Left hindlimb (tissue), 1 donor: ENCODE results near the gene SMG1.
"Not testable (repeated sequence)": the region's sequence is repeated elsewhere in the genome, so short reads cannot be mapped to it uniquely, and the experiment has no call there.

Experiments used
- DNase-seq: peaks from one replicate; pipeline ENCODE4 v3.0.0-alpha.2; 2018

Gene SMG1

GRCh38 chr16:18932243-18932987 lies 6.2 kb upstream of the SMG1 start:
- no peak for DNase-seq

- no peak for DNase-seq
Measured at GRCh38 chr16:18931756-18932155, 5.5 kb upstream of the SMG1 start.

GRCh38 chr16:18930095-18930494 lies 3.9 kb upstream of the SMG1 start:
- not testable (repeated sequence) for DNase-seq

GRCh38 chr16:18928073-18928472 lies 1.9 kb upstream of the SMG1 start:
- not testable (repeated sequence) for DNase-seq

GRCh38 chr16:18925215-18925985 lies 808 bp downstream of the SMG1 start:
- peak; percentile 41 for DNase-seq

- DNase-seq: not testable (repeated sequence)
Measured at GRCh38 chr16:18923935-18924334, 2.3 kb downstream of the SMG1 start.

GRCh38 chr16:18923124-18923523 lies 3.1 kb downstream of the SMG1 start:
- not testable (repeated sequence) for DNase-seq

- not testable (repeated sequence) for DNase-seq
Measured at GRCh38 chr16:18909585-18909984, 16.6 kb downstream of the SMG1 start.

GRCh38 chr16:18908716-18909115 lies 17.5 kb downstream of the SMG1 start:
- not testable (repeated sequence) for DNase-seq

GRCh38 chr16:18902778-18903177 lies 23.4 kb downstream of the SMG1 start:
- DNase-seq: not testable (repeated sequence)

- not testable (repeated sequence) for DNase-seq
Measured at GRCh38 chr16:18902044-18902443, 24.2 kb downstream of the SMG1 start.

GRCh38 chr16:18901194-18901593 lies 25.0 kb downstream of the SMG1 start:
- DNase-seq: not testable (repeated sequence)

- DNase-seq: not testable (repeated sequence)
Measured at GRCh38 chr16:18884456-18884855, 41.8 kb downstream of the SMG1 start.

- not testable (repeated sequence) for DNase-seq
Measured at GRCh38 chr16:18877734-18878133, 48.5 kb downstream of the SMG1 start.

- DNase-seq: not testable (repeated sequence)
Measured at GRCh38 chr16:18877259-18877658, 48.9 kb downstream of the SMG1 start.

- not testable (repeated sequence) for DNase-seq
Measured at GRCh38 chr16:18876301-18876700, 49.9 kb downstream of the SMG1 start.

- DNase-seq: not testable (repeated sequence)
Measured at GRCh38 chr16:18869043-18869771, 57.0 kb downstream of the SMG1 start.

GRCh38 chr16:18866277-18866823 lies 59.9 kb downstream of the SMG1 start:
- not testable (repeated sequence) for DNase-seq

- not testable (repeated sequence) for DNase-seq
Measured at GRCh38 chr16:18862891-18863290, 63.3 kb downstream of the SMG1 start.

GRCh38 chr16:18855196-18855595 lies 71.0 kb downstream of the SMG1 start:
- no peak for DNase-seq

- DNase-seq: no peak
Measured at GRCh38 chr16:18853694-18854093, 72.5 kb downstream of the SMG1 start.

- DNase-seq: no peak
Measured at GRCh38 chr16:18852647-18853046, 73.6 kb downstream of the SMG1 start.

- DNase-seq: no peak
Measured at GRCh38 chr16:18846416-18846815, 79.8 kb downstream of the SMG1 start.
